K562 (cell line): ENCODE results near the gene CYP2C9. TPM values are rescaled to one million over a fixed set of nuclear protein-coding genes. Genes with fewer than 3 reads are reported as not detected.
"Not testable (repeated sequence)": the region's sequence is repeated elsewhere in the genome, so short reads cannot be mapped to it uniquely, and the experiment has no call there.

Experiments used
- ATAC-seq: fragments of 200-7000 bp; cut with Tn5 transposase; 3 replicates; pipeline ENCODE4 v1.9.1; 2020; ENCODE audit warnings: moderate library complexity
- BruUV-seq: library from RNA; stranded (reverse); fragments of 400-500 nt; replicated peaks from 2 replicates; lab custom pipeline; 2021; lab: Mats Ljungman, UMichigan
- CTCF ChIA-PET: fragments of 300-600 bp; formaldehyde crosslinking; extraction: SDS; loops from one replicate; lab custom pipeline; 2021; ENCODE audit warnings: low intra/inter-chr PET ratio; lab: Yijun Ruan, JAX
- POLR2A ChIA-PET: fragments of 300-600, 350-650 bp; sonication (Branson Sonifier 250); formaldehyde crosslinking; extraction: SDS; loops from one replicate; lab custom pipeline; 2021; ENCODE audit warnings: antibody characterized with exemption, inconsistent platforms; lab: Yijun Ruan, JAX
- DNase-seq, 4 experiments: peaks; one replicate each; pipeline versions ENCODE4 v3.0.0 to v3.0.0-alpha.2; 2011 to 2018; ENCODE audit warnings: low spot score in 3 of 4, mixed read lengths in 3 of 4; ENCODE audit errors: extremely low read depth in 1 of 4
- FAIRE-seq: peaks from 2 replicates; lab custom pipeline; 2011; peaks lifted over from hg19 to GRCh38; lab: Jason Lieb, UNC
- H2AFZ ChIP-seq: 2 replicates; pipeline ENCODE4 v1.6.0; 2011; ENCODE audit warnings: low read depth, low read length, control low read depth, inconsistent platforms
- H3K27ac ChIP-seq: fragments of 200-600 bp; 3 replicates; pipeline ENCODE4 v1.8.0; 2011; ENCODE audit warnings: low read depth, mild to moderate bottlenecking, control low read depth, inconsistent platforms, low read length, moderate library complexity, mixed read lengths; ENCODE audit errors: extremely low read depth
- H3K27me3 ChIP-seq, 2 experiments: fragments of 300-600 bp in 1 of 2; 2 replicates in 1 of 2; 3 replicates in 1 of 2; pipeline versions ENCODE4 v1.6.0 to v1.8.0; 2011; ENCODE audit warnings: inconsistent platforms in 2 of 2, low read length in 2 of 2, mild to moderate bottlenecking in 1 of 2, mixed read lengths in 1 of 2, moderate library complexity in 1 of 2; ENCODE audit not compliant: control insufficient read depth in 2 of 2, insufficient read depth in 2 of 2
- H3K36me3 ChIP-seq: fragments of 300-600 bp; 3 replicates; pipeline ENCODE4 v1.8.0; 2011; ENCODE audit warnings: mild to moderate bottlenecking, low read length, inconsistent platforms; ENCODE audit not compliant: control insufficient read depth, insufficient read depth
- H3K4me1 ChIP-seq, 2 experiments: fragments of 200-600 bp in 1 of 2; replicated peaks in 1 of 2; 2 replicates in 1 of 2; 3 replicates in 1 of 2; pipeline versions ENCODE4 v1.5.1 to v1.8.0; 2011; ENCODE audit warnings: inconsistent platforms in 2 of 2, low read length in 2 of 2, mild to moderate bottlenecking in 1 of 2, mixed read lengths in 1 of 2, moderate library complexity in 1 of 2; ENCODE audit not compliant: control insufficient read depth in 2 of 2, insufficient read depth in 2 of 2
- H3K4me2 ChIP-seq: 2 replicates; pipeline ENCODE4 v1.6.1; 2011; ENCODE audit warnings: low read length, control low read depth, inconsistent platforms, mixed read lengths; ENCODE audit not compliant: insufficient read depth
- H3K4me3 ChIP-seq: fragments of 200-600 bp; sonication (generic), shearing (Covaris generic); 2 replicates; pipeline ENCODE4 v1.5.1; 2016; ENCODE audit warnings: control low read depth, inconsistent platforms
- H3K79me2 ChIP-seq: fragments of 200-600 bp; 3 replicates; pipeline ENCODE4 v1.8.0; 2011; ENCODE audit warnings: low read length, inconsistent platforms; ENCODE audit not compliant: control insufficient read depth, insufficient read depth
- H3K9ac ChIP-seq, 2 experiments: 2 replicates each; pipeline versions ENCODE4 v1.6.0 to v1.6.1; 2011; ENCODE audit warnings: low read depth in 2 of 2, low read length in 2 of 2, control low read depth in 1 of 2, inconsistent platforms in 1 of 2, mild to moderate bottlenecking in 1 of 2, mixed read lengths in 1 of 2; ENCODE audit not compliant: insufficient read depth in 1 of 2
- H3K9me1 ChIP-seq: one replicate; pipeline ENCODE4 v1.6.0; 2011; ENCODE audit warnings: inconsistent platforms, mild to moderate bottlenecking, low read length, moderate library complexity; ENCODE audit not compliant: control insufficient read depth, insufficient read depth
- H3K9me3 ChIP-seq: replicated peaks from 2 replicates; pipeline ENCODE4 v1.5.1; 2011; ENCODE audit warnings: low read depth, low read length, inconsistent platforms; ENCODE audit not compliant: control insufficient read depth, insufficient read depth
- H4K20me1 ChIP-seq: replicated peaks from 2 replicates; pipeline ENCODE4 v1.6.1; 2011; ENCODE audit warnings: low read length, inconsistent platforms, mixed read lengths; ENCODE audit not compliant: control insufficient read depth, insufficient read depth
- ARHGAP35 ChIP-seq: fragments of 450-650 bp; IDR thresholded peaks from 2 replicates; pipeline ENCODE4 v1.6.1; 2018; ENCODE audit not compliant: partially characterized antibody
- BCL6 ChIP-seq: fragments of 250-450 bp; sonication (Bioruptor Pico); IDR thresholded peaks from 2 replicates; pipeline ENCODE4 v1.4.0; 2020
- ELF4 ChIP-seq: fragments of 450-650 bp; formaldehyde crosslinking; IDR thresholded peaks from 2 replicates; pipeline ENCODE4 v1.4.0; 2022; ENCODE audit warnings: missing genetic modification characterization
- HCFC1 ChIP-seq: IDR thresholded peaks from 2 replicates; pipeline ENCODE4 v1.6.1; 2012; ENCODE audit warnings: low read depth, low read length, improper control_type of control experiment
- HDAC1 ChIP-seq, 2 experiments: fragments of 450-650 bp; IDR thresholded peaks; 2 replicates each; pipeline ENCODE4 v1.6.1; 2016 to 2017; ENCODE audit warnings: inconsistent platforms in 1 of 2, mild to moderate bottlenecking in 1 of 2, moderate library complexity in 1 of 2
- JUND ChIP-seq, 2 experiments: IDR thresholded peaks; 2 replicates in 1 of 2; 3 replicates in 1 of 2; pipeline ENCODE4 v1.6.1; 2011; ENCODE audit warnings: borderline replicate concordance in 2 of 2, low read depth in 2 of 2, low read length in 2 of 2, improper control_type of control experiment in 1 of 2, missing biosample characterization in 1 of 2, missing genetic modification characterization in 1 of 2, missing genetic modification reagents in 1 of 2
- NCOR1 ChIP-seq: fragments of 450-650 bp; IDR thresholded peaks from 2 replicates; pipeline ENCODE4 v1.6.1; 2016; ENCODE audit warnings: mild to moderate bottlenecking, moderate library complexity
- RBBP5 ChIP-seq: fragments of 200-600 bp; sonication (generic); IDR thresholded peaks from 2 replicates; pipeline ENCODE4 v1.6.1; 2012; ENCODE audit warnings: borderline replicate concordance, mild to moderate bottlenecking, low read length, control low read depth, inconsistent platforms; ENCODE audit not compliant: insufficient read depth, poor library complexity, severe bottlenecking
- TFAM ChIP-seq: fragments of 250-450 bp; sonication (Bioruptor Pico); conservative IDR thresholded peaks from 2 replicates; pipeline ENCODE4 v1.5.0; 2021; ENCODE audit warnings: mild to moderate bottlenecking, moderate library complexity
- U2AF1 ChIP-seq: fragments of 200-400 bp; formaldehyde crosslinking; optimal IDR thresholded peaks from 2 replicates; pipeline ENCODE3; 2017; ENCODE audit warnings: mild to moderate bottlenecking, low read depth, low read length, moderate library complexity
- XRCC3 ChIP-seq: fragments of 450-650 bp; IDR thresholded peaks from 2 replicates; pipeline ENCODE4 v1.6.1; 2017; ENCODE audit warnings: mild to moderate bottlenecking, moderate library complexity
- ZNF444 ChIP-seq: fragments of 250-450 bp; sonication (Bioruptor Pico); IDR thresholded peaks from 2 replicates; pipeline ENCODE4 v1.4.0; 2020; ENCODE audit warnings: mild to moderate bottlenecking, moderate library complexity
- ZNF507 ChIP-seq: conservative IDR thresholded peaks from 2 replicates; pipeline ENCODE4 v1.6.1; 2017; ENCODE audit warnings: missing genetic modification characterization, missing compliant biosample characterization
- ZNF780A ChIP-seq: fragments of 250-450 bp; sonication (Bioruptor Pico); IDR thresholded peaks from 2 replicates; pipeline ENCODE4 v1.5.0; 2021; ENCODE audit warnings: mild to moderate bottlenecking
- WGBS: fragments of 100-300 bp; shearing (Covaris generic); methylation state at CpG from one replicate; pipeline ENCODE4 v1.1.6; 2016; ENCODE audit warnings: low coverage, mixed read lengths; ENCODE audit not compliant: insufficient coverage; ENCODE audit errors: missing lambda C conversion rate; 5-methylcytosine and 5-hydroxymethylcytosine counted together
- in situ Hi-C: fragments of 300-500 bp; cut with MboI; formaldehyde crosslinking; loops from 4 replicates; pipeline ENCODE4 v1.15.0; 2018; ENCODE audit warnings: inconsistent platforms, mixed read lengths
- intact Hi-C: fragments of 100-400 bp; cut with micrococcal nuclease; formaldehyde crosslinking; loops from 2 replicates; pipeline ENCODE4 v1.14.2; 2022
- polyA plus RNA-seq, 8 experiments: library from polyadenylated mRNA; depleted of rRNA in 4 of 8; stranded (reverse) in 5 of 8; unstranded in 3 of 8; fragments of >200 nt; fragmentation: Nextera tagmentation in 2 of 8; fragmentation: Illumina TruSeq in 1 of 8; extraction: Ambion mirVana in 2 of 8; extraction: Trizol in 1 of 8; gene quantifications; 2 replicates each; pipeline versions ENCODE4 v1.2.1 to v1.2.3, GENCODE V29; 2011 to 2014; ENCODE audit warnings: inconsistent platforms in 1 of 8, missing spikeins in 1 of 8
- total RNA-seq, 7 experiments: library from RNA; depleted of rRNA in 6 of 7; stranded (reverse); fragments of >200 nt in 6 of 7; fragmentation: Illumina TruSeq in 2 of 7; extraction: Trizol in 2 of 7; gene quantifications; 2 replicates each; pipeline versions ENCODE4 v1.2.1 to v1.2.3, GENCODE V29; 2011 to 2021; ENCODE audit warnings: low replicate concordance in 1 of 7

The CYP2C9 gene
- total and polyA plus RNA-seq, 9 of the 15 experiments (the other 6 are each of a cell fraction or from before 2014, with no cell fraction given) = 0.22 TPM; not detected in 8

DNA sequence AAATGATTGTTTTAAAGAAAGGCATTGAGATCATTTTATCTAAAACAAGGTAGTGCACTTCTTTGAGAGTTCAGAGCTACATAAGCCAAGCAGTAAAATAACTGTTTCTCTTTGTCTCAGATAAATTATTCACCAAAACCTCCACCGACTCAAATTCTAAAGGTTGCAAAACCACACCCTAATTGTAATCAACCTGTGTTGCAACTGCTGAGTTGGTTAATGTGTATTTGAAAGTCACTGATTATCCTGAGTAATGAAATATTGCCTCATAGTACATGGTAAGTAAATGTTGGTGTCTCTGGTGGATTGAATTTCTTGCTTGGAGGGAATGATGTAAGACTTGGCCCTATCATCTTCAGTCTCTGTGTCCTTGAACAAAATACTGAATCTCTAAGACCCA is 35.9 kb upstream of the CYP2C9 start:
- DNase-seq = no peak
- Histone ChIP-seq H3K27me3 (no peaks in the 10 kb centered on the region), H3K79me2 (no peaks in the 10 kb centered on the region), H2AFZ (no peak overlapping the region), H3K9me3 (no peaks in the 10 kb centered on the region), H3K9ac (no peak overlapping the region), H4K20me1 (no peaks in the 10 kb centered on the region), H3K27ac (no peak overlapping the region), H3K4me2 (no peak overlapping the region), H3K4me3 (no peak overlapping the region), H3K9me1 (no peaks in the 10 kb centered on the region), H3K4me1 (no peaks in the 10 kb centered on the region), H3K36me3 (no peaks in the 10 kb centered on the region)
- 0% methylated on average over 1 of the region's 1 CpG for WGBS
- POLR2A ChIA-PET = no interaction called here
- no TSS peak for BruUV-seq
- CTCF ChIA-PET = no interaction called here
- in situ Hi-C loops (no loop called here), intact Hi-C loops (no loop called here)
- TF ChIP-seq NCOR1 (no peak), ZNF780A (CRISPR knock-in tag) (no peak), ELF4 (CRISPR knock-in tag) (no peak), XRCC3 (no peak), ZNF507 (no peak), ZNF444 (CRISPR knock-in tag) (no peak), ARHGAP35 (no peak), TFAM (no peak), BCL6 (CRISPR knock-in tag) (no peak), U2AF1 (no peak), HDAC1 (IDR thresholded peaks at IDR 0.05) (no peak), RBBP5 (no peak), HCFC1 (no peak), JUND (IDR thresholded peaks at IDR 0.05; ENCODE audit: borderline replicate concordance, low read depth, low read length) (no peak), JUND (tag; IDR thresholded peaks at IDR 0.05; ENCODE audit: borderline replicate concordance, low read depth, low read length) (no peak)
- ATAC-seq = no peak
- FAIRE-seq = no peak

DNA sequence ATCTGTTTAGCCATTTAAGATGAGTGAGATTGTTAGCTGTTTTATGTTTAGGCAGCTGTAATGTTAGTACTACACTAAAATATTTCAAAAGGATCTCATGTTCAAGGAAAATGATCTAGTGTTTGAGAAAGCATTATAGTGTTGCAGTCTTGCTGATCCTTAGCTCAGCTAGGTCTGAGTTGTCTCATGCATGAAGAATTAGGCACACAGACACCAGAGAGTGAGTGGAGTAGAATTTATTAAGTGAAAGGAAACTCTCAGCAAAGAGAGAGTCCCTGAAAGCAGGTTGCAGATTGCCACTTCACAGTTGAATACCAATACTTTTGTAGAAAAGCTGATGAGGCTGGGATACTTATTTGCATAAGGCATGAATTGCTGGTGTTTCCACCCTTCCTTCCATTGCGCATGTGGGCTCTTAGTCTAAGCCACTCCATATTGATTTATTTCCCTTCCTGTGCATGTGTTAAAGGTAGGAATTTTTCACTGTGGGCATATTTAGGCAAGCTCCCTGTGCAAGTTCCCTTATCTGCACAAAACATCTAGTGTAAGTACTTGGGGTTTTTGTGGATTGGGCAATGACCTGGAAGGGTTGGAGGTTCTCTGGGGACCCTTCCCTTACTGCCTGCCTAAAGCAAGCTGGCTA is 33.8 kb upstream of the CYP2C9 start:
- ATAC-seq, H3K9ac ChIP-seq, H3K4me3 ChIP-seq, H3K4me2 ChIP-seq, H4K20me1 ChIP-seq, H3K79me2 ChIP-seq, H3K27me3 ChIP-seq, BruUV-seq, H3K36me3 ChIP-seq, H3K9me1 ChIP-seq, H3K9me3 ChIP-seq, DNase-seq, FAIRE-seq, in situ Hi-C loops, H2AFZ ChIP-seq, CTCF ChIA-PET, H3K27ac ChIP-seq, POLR2A ChIA-PET, H3K4me1 ChIP-seq, intact Hi-C loops: not testable (repeated sequence)
- 0% methylated on average over 1 of the region's 1 CpG for WGBS
